Skeletal muscle satellite cell (primary cell): Measurements from ENCODE around the gene DLX6.
A peak's percentile ranks its signal among the peaks of the same experiment; 100 is the strongest.

Experiments used
- H3K27me3 ChIP-seq: 2 replicates; pipeline ENCODE4 v1.7.0; 2013; ENCODE audit warnings: low read length; ENCODE audit not compliant: control insufficient read depth, insufficient read depth
- H3K36me3 ChIP-seq: 2 replicates; pipeline ENCODE4 v1.7.0; 2013; ENCODE audit warnings: mild to moderate bottlenecking, control low read depth, low read length; ENCODE audit not compliant: insufficient read depth
- H3K4me1 ChIP-seq: 2 replicates; pipeline ENCODE4 v1.7.0; 2013; ENCODE audit warnings: low read length; ENCODE audit not compliant: control insufficient read depth, insufficient read depth
- H3K4me2 ChIP-seq: 2 replicates; pipeline ENCODE4 v1.7.0; 2013; ENCODE audit warnings: mild to moderate bottlenecking, low read length
- H3K4me3 ChIP-seq: 2 replicates; pipeline ENCODE4 v1.7.0; 2013; ENCODE audit warnings: low read length
- H3K9ac ChIP-seq: 2 replicates; pipeline ENCODE4 v1.7.0; 2013; ENCODE audit warnings: mild to moderate bottlenecking, low read depth, low read length, moderate library complexity
- H3K9me3 ChIP-seq: replicated peaks from 2 replicates; pipeline ENCODE4 v1.7.0; 2013; ENCODE audit warnings: mild to moderate bottlenecking, control low read depth, low read length

Gene DLX6

DNA sequence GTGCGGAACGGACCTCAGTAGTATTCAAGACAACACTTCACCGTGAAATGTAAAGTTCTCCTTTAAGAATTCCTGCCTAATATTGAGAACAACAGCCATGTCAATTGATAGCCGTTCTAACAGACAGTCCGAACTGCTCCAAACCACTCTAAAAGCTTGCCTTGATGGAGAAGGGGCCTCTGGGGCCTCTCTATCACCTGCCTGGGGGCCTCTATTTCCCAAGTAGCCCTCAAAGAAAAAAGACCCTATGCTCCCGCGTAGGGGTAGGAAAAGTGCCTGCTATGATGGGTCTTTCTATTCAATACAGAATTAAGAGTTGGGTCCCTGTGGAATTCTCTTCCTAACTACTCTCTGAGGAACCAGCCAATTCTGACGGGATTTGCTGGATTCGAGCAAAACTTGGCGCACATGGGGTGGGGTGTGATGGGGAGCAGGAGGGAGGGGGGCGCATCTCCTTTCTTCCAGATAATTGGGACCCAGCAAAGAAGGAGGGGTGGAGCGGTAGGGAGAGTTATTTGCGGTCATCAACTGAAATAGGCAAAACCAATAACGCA is 8.3 kb upstream of the DLX6 start:
- no peak overlapping the region for H3K4me3 ChIP-seq
- no peaks in the 10 kb centered on the region for H3K9me3 ChIP-seq
- peaks cover 94% of the 10 kb centered on the region for H3K27me3 ChIP-seq

DNA sequence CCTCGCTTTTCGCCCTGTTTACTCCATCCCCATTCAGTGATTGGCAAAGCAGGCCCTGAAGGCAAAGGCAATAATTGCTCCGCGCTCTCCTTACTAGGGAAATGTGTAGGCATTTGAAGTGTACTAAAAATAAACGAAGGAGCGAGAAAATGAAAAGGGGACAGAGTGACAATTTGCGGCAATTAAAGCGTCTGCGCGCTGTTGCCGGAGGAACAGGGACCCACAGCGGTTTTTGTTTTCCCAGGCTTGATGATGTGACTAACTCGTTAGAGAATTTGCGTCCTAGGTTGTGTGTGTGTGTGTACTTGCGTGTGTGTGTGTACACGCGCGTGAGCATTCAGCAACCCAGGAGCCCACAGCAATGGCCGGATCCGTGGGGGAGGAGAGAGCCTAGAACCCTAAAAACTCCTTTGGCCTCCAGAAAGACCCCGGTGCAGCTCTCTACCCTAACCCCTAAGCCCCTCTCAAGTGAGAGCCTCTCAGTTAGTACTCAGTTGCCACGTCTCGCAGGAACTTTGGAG is 7.8 kb upstream of the DLX6 start:
- no peak overlapping the region for H3K4me2 ChIP-seq
- peaks cover 94% of the 10 kb centered on the region for H3K27me3 ChIP-seq

More for the DNA sequence above, 8.3 kb upstream of the DLX6 start:
- no peaks in the 10 kb centered on the region for H3K4me1 ChIP-seq
- H3K36me3 ChIP-seq: no peaks in the 10 kb centered on the region
- no peak overlapping the region for H3K4me2 ChIP-seq
- H3K9ac ChIP-seq: no peak overlapping the region

DNA sequence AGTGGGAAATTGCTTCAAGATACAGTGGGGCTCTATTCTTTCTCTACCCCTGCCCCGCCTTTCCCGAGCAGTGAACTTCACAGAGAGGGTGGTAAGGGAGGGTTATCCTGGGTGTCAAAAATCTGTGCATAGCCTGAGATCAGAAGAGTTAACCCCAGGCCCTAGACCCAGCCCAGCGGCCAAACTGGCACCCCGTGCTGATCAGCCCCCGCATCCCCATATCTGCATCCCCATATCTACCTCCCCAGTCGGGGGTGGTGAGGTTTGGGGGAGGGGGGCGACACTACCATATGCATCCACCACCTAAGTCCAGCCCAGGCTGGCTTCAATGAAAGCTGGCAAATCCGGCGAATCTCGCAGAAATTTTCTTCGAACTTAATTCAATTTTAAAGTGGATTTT is 7.0 kb upstream of the DLX6 start:
- no peak overlapping the region for H3K9ac ChIP-seq
- H3K4me1 ChIP-seq: no peaks in the 10 kb centered on the region
- H3K9me3 ChIP-seq: no peaks in the 10 kb centered on the region
- H3K36me3 ChIP-seq: no peaks in the 10 kb centered on the region
- no peak overlapping the region for H3K4me2 ChIP-seq
- H3K4me3 ChIP-seq: no peak overlapping the region
- peaks cover 94% of the 10 kb centered on the region for H3K27me3 ChIP-seq

More for the DNA sequence above, 7.8 kb upstream of the DLX6 start:
- Histone ChIP-seq H3K4me3 (no peak overlapping the region), H3K4me1 (no peaks in the 10 kb centered on the region), H3K9me3 (no peaks in the 10 kb centered on the region), H3K9ac (no peak overlapping the region), H3K36me3 (no peaks in the 10 kb centered on the region)

- peaks cover 94% of the 10 kb centered on the region for H3K27me3 ChIP-seq
- H3K9me3 ChIP-seq: no peaks in the 10 kb centered on the region
- H3K4me3 ChIP-seq: no peak overlapping the region
- no peaks in the 10 kb centered on the region for H3K4me1 ChIP-seq
- no peak overlapping the region for H3K4me2 ChIP-seq
- no peak overlapping the region for H3K9ac ChIP-seq
- no peaks in the 10 kb centered on the region for H3K36me3 ChIP-seq
Measured at GRCh38 chr7:96998744-96999143, 6.6 kb upstream of the DLX6 start.

DNA sequence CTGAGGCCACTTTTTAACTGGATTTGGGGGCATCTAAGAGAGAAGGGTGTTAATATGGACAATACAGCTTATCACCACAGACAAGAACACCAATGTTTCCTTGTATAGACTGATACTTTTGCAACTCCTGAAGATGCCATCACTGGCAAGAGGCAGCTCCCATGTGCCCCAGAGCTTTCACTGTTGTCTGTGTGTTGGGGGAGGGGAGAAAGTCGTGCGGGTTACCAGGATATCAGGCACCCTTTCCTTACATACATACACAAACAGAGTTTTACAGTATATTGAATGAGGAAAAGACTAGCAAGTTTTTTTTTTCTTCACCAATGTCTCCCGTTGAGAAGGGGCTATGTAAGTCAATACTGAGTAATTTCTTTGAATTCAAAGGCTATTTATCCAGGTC is 4.1 kb upstream of the DLX6 start:
- H3K27me3 ChIP-seq: peaks cover 93% of the 10 kb centered on the region
- H3K9ac ChIP-seq: no peak overlapping the region
- no peaks in the 10 kb centered on the region for H3K9me3 ChIP-seq
- H3K4me1 ChIP-seq: peaks cover 6% of the 10 kb centered on the region
- no peak overlapping the region for H3K4me3 ChIP-seq
- H3K4me2 ChIP-seq: no peak overlapping the region
- H3K36me3 ChIP-seq: no peaks in the 10 kb centered on the region

DNA sequence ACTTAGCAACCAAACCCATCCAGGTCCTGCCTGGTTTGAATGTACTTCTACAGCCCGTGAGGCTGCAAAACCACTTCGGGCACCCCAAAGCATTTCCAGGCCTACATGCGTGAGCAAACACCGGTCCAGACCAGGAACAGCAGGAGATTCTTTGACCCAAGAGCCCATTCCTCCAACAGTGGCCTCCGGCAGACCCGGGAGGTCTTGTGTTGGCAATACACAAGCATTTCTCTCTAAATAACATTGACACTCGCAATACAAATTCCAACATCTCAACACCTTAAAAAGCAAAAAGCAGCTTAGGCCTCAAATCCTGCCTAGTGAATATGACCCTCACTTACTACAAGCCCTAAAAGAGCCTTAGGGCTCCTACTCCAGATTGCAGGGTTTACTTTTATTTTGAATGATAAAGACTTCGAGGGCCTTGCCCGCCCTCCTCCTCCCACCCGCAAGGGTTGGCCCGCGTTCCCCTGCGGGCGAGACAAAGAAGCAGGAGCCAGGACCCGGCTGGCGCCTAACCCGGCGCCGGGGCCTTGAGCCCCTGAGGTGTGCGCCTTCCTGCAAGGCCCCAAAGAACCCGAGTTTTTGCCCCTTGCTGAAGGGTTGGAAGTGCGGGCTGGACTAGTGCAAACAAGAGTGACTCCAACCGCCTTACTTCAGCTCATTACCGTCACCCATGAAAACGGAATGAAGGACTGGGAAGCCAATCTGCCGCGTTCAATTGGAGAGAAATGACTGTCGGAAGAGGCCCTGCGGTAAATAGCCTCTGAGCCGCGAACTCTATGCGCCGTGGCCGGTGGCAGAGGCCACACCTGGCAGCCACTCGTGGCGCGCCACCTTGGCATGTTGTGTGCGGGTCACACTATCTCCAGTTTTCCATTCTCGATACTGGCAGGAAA is 3.4 kb upstream of the DLX6 start:
- no peak overlapping the region for H3K4me3 ChIP-seq
- H3K9me3 ChIP-seq: no peaks in the 10 kb centered on the region
- H3K4me1 ChIP-seq: peaks cover 6% of the 10 kb centered on the region
- H3K27me3 ChIP-seq: peaks cover 92% of the 10 kb centered on the region
- no peak overlapping the region for H3K4me2 ChIP-seq
- no peaks in the 10 kb centered on the region for H3K36me3 ChIP-seq
- no peak overlapping the region for H3K9ac ChIP-seq

GRCh38 chr7:97002555-97003261 is 2.6 kb upstream of the DLX6 start:
- no peak overlapping the region for H3K9ac ChIP-seq
- H3K27me3 ChIP-seq: peaks cover 92% of the 10 kb centered on the region
- H3K36me3 ChIP-seq: no peaks in the 10 kb centered on the region
- no peak overlapping the region for H3K4me2 ChIP-seq
- H3K4me3 ChIP-seq: no peak overlapping the region
- no peaks in the 10 kb centered on the region for H3K9me3 ChIP-seq
- peaks cover 6% of the 10 kb centered on the region for H3K4me1 ChIP-seq

DNA sequence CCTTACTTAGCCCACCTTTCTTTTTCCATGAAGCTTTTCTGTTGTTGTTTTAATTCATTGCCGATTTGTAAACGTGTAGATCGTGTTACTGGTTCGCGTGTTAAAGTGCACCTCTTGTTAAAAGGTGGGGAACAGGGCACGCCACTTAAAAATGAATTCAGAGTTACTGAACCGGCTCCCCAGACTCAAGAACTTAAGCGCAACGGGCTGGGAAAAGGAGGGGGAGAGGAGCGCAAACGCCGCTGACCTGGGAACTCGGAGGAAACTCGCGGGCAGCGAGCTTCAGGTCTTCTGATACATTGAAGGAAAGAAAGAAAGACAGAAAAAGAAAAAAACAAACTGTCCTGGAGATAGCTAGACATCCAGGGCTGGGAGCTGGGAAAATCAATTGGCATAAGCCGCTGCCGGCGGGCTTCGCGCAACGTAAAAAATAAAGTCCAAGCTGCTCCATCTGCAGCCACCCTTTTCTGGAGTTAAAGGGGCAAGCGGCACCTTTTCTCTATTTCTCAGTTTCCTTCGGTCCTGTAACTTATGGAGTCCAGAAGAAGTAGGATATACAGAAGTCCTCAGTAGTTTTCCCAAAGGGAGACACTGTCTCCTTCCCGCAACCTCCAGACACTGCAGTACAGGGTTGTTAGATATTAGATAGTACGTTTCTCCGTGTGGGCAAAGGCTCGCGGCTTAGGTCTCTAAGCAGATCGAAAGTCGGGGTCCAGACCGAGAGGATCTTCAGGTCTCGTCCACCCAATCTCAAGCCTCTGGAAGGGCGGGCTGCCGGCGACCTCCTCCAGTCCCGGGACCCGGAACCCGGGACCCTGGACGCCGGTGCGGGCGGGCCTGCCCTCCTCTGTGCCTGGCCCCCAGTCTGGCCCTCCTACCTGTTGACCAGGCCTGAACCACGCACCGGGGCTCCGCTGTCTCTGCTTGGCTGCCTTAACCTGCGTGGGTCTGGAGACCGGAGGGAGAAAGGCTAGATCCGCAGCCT is 1.8 kb upstream of the DLX6 start:
- Histone ChIP-seq H3K36me3 (no peaks in the 10 kb centered on the region), H3K4me1 (peaks cover 6% of the 10 kb centered on the region), H3K27me3 (peaks cover 92% of the 10 kb centered on the region), H3K9me3 (no peaks in the 10 kb centered on the region), H3K4me3 (no peak overlapping the region), H3K9ac (no peak overlapping the region), H3K4me2 (no peak overlapping the region)

- Histone ChIP-seq H3K36me3 (no peaks in the 10 kb centered on the region), H3K4me2 (peak overlapping the region; percentile 86), H3K9me3 (no peaks in the 10 kb centered on the region), H3K4me3 (peak overlapping the region; percentile 58), H3K9ac (no peak overlapping the region), H3K27me3 (peaks cover 90% of the 10 kb centered on the region), H3K4me1 (peaks cover 6% of the 10 kb centered on the region)
Measured at GRCh38 chr7:97004247-97005182, 838 bp upstream of the DLX6 start.
